IgD-negative memory B cell (primary cell): Measurements from ENCODE around the gene SYTL2. TPM values are rescaled to one million over a fixed set of nuclear protein-coding genes. Genes with fewer than 3 reads are reported as not detected.
A peak's percentile ranks its signal among the peaks of the same experiment; 100 is the strongest.
"Not testable (repeated sequence)": the region's sequence is repeated elsewhere in the genome, so short reads cannot be mapped to it uniquely, and the experiment has no call there.

Experiments
- H3K27ac Mint-ChIP-seq, 3 donors: one replicate each; pipeline ENCODE4 v1.8.0; 2020 to 2022; ENCODE audit warnings: mild to moderate bottlenecking in 3 of 3, mixed read lengths in 3 of 3, moderate library complexity in 1 of 3
- H3K27me3 Mint-ChIP-seq: one replicate; pipeline ENCODE4 v1.8.0; 2021; ENCODE audit warnings: mixed read lengths
- H3K36me3 Mint-ChIP-seq: one replicate; pipeline ENCODE4 v1.8.0; 2020; ENCODE audit warnings: mild to moderate bottlenecking, mixed read lengths
- H3K4me1 Mint-ChIP-seq, 3 donors: one replicate each; pipeline ENCODE4 v1.8.0; 2020 to 2022; ENCODE audit warnings: mixed read lengths in 3 of 3, mild to moderate bottlenecking in 1 of 3
- H3K4me3 Mint-ChIP-seq, 4 donors: one replicate each; pipeline ENCODE4 v1.8.0; 2020 to 2022; ENCODE audit warnings: mild to moderate bottlenecking in 4 of 4, mixed read lengths in 4 of 4, moderate library complexity in 3 of 4
- H3K9me3 Mint-ChIP-seq, 3 donors: one replicate each; pipeline ENCODE4 v1.8.0; 2020 to 2021; ENCODE audit warnings: mixed read lengths in 3 of 3, mild to moderate bottlenecking in 1 of 3
- polyA plus RNA-seq: library from polyadenylated mRNA; unstranded; fragments of 300-500 nt; fragmentation: Illumina TruSeq; gene quantifications from one replicate; pipeline ENCODE4 v1.2.3, GENCODE V29; 2021

SYTL2 gene
- polyA plus RNA-seq, 1 donor from 2014 or later, result 1.3 TPM

GRCh38 chr11:85791409-85791990 is 19.4 kb downstream of the SYTL2 start:
- Mint-ChIP-seq H3K4me1 (no peaks in the 10 kb centered on the region), H3K27me3 (no peaks in the 10 kb centered on the region), H3K27ac (no peak overlapping the region), H3K4me3 (no peak overlapping the region), H3K9me3 (no peaks in the 10 kb centered on the region), H3K36me3 (peaks cover 1% of the 10 kb centered on the region)

GRCh38 chr11:85787809-85788760 is 22.9 kb downstream of the SYTL2 start:
- H3K4me1 Mint-ChIP-seq, result no peaks in the 10 kb centered on the region
- no peaks in the 10 kb centered on the region for H3K27me3 Mint-ChIP-seq
- no peak overlapping the region for H3K27ac Mint-ChIP-seq
- H3K36me3 Mint-ChIP-seq, result peaks cover 6% of the 10 kb centered on the region
- peaks cover 0 to 2% (median 0%) of the 10 kb centered on the region in 3 donors for H3K9me3 Mint-ChIP-seq
- H3K4me3 Mint-ChIP-seq, result no peak overlapping the region

DNA sequence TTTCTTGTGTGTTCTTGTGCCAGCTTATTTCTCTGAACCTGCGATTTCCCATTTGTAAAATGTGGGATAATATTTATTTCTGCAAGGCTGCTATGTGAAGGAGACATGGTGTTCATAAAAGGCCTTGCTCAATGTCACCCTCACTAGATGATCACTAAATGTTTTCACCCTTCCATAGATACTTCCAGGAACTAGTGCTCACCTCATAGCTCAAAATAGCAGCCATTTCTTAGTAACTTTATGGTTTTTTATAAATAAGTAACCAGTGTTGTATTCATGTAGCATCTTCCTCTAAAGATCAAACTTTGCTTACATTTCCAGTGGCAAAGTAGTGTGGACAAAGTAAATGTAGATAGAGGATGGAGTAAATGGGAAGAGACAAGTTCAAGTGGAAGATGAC is 23.8 kb downstream of the SYTL2 start:
- Mint-ChIP-seq H3K36me3 (peaks cover 6% of the 10 kb centered on the region), H3K9me3 (peaks cover 1 to 6% (median 5%) of the 10 kb centered on the region in 3 donors), H3K4me1 (no peaks in the 10 kb centered on the region), H3K27me3 (peaks cover 1% of the 10 kb centered on the region), H3K27ac (peak overlapping the region in 1 of 3 donors; percentile 1), H3K4me3 (no peak overlapping the region)

DNA sequence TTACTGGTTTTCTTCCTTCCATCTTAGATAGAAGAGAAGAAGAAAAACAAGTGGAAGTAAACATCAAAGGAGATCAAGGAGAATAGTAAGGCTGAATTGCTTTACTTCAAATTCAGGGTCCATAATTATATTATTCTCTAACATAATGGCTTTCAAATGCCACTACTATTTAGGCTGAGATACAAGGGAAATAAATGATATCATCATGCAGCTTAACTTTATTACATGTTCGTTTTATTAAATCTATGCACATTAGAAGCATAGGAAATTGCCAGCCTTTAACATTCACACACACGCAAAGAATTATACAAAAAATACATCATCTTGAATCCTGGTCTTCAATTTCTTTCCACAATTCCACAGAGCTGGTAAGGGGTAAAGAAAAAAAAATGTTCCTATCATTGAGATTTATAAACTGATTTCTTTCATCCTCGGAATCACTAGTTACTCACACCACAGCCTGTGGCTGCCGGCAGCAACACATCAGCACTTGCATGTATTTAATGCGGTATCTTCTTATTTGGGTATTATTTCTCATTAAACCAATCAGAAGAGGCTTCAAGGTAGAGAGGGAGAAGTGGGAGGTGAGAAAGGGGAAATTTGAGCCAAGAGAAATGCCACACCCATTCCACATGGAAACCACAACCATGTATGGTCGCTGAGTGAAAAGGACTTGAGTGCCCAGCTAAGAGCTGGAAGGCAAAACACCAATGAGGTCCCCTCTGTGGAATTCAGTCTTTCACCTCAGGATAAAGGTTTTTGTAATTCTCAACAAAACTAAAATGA is 26.3 kb downstream of the SYTL2 start:
- Mint-ChIP-seq H3K4me3 (no peak overlapping the region), H3K36me3 (peaks cover 4% of the 10 kb centered on the region), H3K9me3 (peaks cover 1 to 8% (median 5%) of the 10 kb centered on the region in 3 donors), H3K27ac (no peak overlapping the region), H3K4me1 (no peaks in the 10 kb centered on the region), H3K27me3 (peaks cover 1% of the 10 kb centered on the region)

DNA sequence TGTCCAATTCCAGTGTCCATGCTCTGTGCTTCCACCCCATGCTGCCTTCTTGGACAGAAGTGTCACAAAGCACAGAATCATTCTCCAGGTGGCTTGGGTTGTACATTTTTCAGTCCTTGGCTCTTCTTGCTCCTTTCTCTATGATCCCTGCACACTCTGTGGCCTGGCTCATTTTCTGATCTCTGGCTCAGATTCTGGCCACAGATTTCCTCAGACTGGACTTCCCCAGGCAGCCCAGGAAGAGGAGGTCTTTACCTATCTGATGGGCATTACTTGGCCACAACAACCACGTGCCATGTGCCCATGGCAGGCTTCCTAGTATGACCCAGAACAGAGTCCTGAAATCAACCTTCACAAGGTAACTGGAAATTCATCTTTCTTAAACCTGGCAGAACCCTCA is 27.2 kb downstream of the SYTL2 start:
- H3K4me3 Mint-ChIP-seq, result no peak overlapping the region
- H3K4me1 Mint-ChIP-seq, result no peaks in the 10 kb centered on the region
- no peak overlapping the region for H3K27ac Mint-ChIP-seq

GRCh38 chr11:85780780-85781517 is 30.0 kb downstream of the SYTL2 start:
- peaks cover 1 to 10% (median 5%) of the 10 kb centered on the region in 3 donors for H3K9me3 Mint-ChIP-seq
- not testable (repeated sequence) for H3K36me3 Mint-ChIP-seq, H3K27ac Mint-ChIP-seq, H3K27me3 Mint-ChIP-seq, H3K4me3 Mint-ChIP-seq, H3K4me1 Mint-ChIP-seq

More for the DNA sequence above, 27.2 kb downstream of the SYTL2 start:
- peaks cover 1% of the 10 kb centered on the region for H3K27me3 Mint-ChIP-seq
- peaks cover 1 to 8% (median 5%) of the 10 kb centered on the region in 3 donors for H3K9me3 Mint-ChIP-seq
- H3K36me3 Mint-ChIP-seq, result peaks cover 4% of the 10 kb centered on the region

DNA sequence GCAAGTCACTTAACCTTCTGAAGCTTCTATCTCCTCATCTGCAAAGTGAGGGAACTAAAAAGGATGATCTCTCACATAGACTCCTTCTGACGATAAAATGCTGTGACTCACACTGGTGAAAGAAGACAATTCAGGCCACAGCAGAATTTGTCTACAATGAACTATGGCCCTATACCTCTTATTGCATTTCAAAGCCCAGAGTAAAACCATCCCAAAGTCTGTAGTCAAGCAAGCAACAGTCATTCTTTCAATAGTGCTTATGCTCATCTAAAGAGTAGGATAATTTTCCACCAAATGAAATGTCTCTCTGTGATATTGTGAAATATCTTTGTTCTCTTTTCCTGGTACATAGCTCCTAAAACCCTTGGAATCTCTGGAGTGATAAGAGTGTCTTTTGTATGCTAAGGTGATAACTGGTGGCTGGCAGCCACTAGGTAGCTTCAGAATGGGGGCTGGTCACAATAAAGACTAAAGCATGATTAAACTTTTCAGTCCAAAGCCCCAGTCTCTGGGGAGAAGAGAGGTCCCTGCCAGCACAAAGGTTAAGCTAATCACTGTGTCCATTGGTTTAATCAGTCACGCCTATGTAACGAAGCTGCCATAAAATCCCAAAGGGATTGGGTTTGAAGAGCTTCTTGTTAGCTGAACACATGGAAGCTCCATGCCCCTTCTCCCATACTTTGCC is 30.8 kb downstream of the SYTL2 start:
- Mint-ChIP-seq H3K27ac (no peak overlapping the region), H3K36me3 (peaks cover 4% of the 10 kb centered on the region), H3K27me3 (peaks cover 8% of the 10 kb centered on the region), H3K4me1 (no peaks in the 10 kb centered on the region), H3K4me3 (no peak overlapping the region), H3K9me3 (peaks cover 1 to 12% (median 5%) of the 10 kb centered on the region in 3 donors)

DNA sequence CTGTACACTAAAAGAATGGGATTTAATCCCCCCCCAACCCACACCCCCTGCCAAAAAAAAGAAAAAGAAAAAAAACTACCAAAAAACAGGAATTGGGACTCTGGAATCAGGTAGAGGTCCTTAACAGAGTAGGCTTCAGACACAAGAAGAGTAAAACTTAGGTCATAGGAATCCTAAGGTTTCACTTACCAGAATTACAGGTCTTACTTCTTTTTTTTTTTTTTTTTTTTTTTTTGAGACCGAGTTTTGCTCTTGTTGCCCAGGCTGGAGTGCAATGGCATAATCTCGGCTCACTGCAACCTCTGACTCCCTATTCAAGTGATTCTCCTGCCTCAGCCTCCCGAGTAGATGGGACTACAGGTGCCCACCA is 33.4 kb downstream of the SYTL2 start:
- not testable (repeated sequence) for H3K27me3 Mint-ChIP-seq, H3K27ac Mint-ChIP-seq, H3K36me3 Mint-ChIP-seq, H3K4me1 Mint-ChIP-seq, H3K4me3 Mint-ChIP-seq, H3K9me3 Mint-ChIP-seq

DNA sequence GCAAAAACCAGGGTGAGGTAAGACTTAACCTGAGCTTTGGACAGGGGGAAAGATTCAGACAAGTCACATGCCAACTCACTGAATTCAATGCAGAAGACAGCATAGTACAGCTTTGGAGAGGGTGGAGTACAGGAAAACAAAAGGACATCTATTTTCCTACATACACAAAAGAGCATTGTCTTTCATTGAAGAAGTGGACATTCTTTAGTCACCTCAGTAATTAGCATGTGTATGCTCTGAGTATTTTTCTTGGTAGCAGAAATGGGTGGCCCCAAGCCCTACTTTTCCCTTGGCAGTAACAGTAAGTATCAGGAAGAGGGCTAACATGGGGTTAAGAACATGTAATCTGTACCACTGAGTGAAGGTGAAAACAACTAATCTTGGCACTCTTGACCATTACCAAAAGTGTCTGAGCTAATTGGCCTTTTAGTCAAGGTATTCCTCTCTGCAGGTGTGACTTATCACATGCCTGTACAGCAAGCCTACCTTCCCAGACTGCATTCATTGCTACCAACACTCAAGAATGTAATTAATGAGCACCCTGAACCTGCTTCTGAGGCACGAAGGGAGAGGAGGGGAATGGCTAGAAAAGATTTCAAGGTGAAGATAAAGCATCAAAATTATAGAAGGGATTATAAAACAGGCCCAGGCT is 33.9 kb downstream of the SYTL2 start:
- Mint-ChIP-seq H3K9me3 (peaks cover 0 to 6% (median 0%) of the 10 kb centered on the region in 3 donors), H3K36me3 (no peaks in the 10 kb centered on the region), H3K4me3 (no peak overlapping the region), H3K27ac (no peak overlapping the region), H3K4me1 (no peaks in the 10 kb centered on the region), H3K27me3 (peaks cover 9% of the 10 kb centered on the region)

GRCh38 chr11:85774256-85775101 is 36.5 kb downstream of the SYTL2 start:
- Mint-ChIP-seq H3K27ac (no peak overlapping the region), H3K36me3 (no peaks in the 10 kb centered on the region), H3K4me3 (no peak overlapping the region), H3K27me3 (peaks cover 9% of the 10 kb centered on the region), H3K4me1 (no peaks in the 10 kb centered on the region), H3K9me3 (peaks cover 0 to 4% (median 0%) of the 10 kb centered on the region in 3 donors)

GRCh38 chr11:85772695-85773094 is 38.2 kb downstream of the SYTL2 start:
- Mint-ChIP-seq H3K36me3 (no peaks in the 10 kb centered on the region), H3K27ac (no peak overlapping the region), H3K27me3 (peaks cover 5% of the 10 kb centered on the region), H3K4me1 (no peaks in the 10 kb centered on the region), H3K4me3 (no peak overlapping the region), H3K9me3 (peaks cover 0 to 4% (median 0%) of the 10 kb centered on the region in 3 donors)

DNA sequence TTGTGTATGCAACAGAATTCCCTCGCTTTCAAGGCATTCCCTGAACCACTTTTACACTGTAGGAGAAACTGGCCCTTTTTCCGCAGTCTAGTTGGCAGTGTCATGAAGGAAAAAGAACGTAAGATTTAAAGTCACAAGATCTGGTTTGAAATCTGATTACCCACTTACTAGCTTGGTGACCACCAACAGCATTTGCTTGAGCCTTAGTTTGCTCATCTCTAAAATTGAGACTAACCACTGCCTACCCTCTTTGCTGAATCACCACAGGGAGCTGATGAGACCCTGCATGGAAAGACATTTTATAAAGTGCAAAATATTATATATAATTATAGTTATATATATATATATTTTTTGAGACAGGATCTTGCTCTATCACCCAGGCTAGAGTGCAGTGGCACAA is 39.4 kb downstream of the SYTL2 start:
- no peak overlapping the region for H3K4me3 Mint-ChIP-seq
- H3K27ac Mint-ChIP-seq, result no peak overlapping the region
- H3K27me3 Mint-ChIP-seq, result peaks cover 5% of the 10 kb centered on the region
- H3K9me3 Mint-ChIP-seq, result peaks cover 0 to 4% (median 0%) of the 10 kb centered on the region in 3 donors
- no peaks in the 10 kb centered on the region for H3K4me1 Mint-ChIP-seq
- H3K36me3 Mint-ChIP-seq, result no peaks in the 10 kb centered on the region

DNA sequence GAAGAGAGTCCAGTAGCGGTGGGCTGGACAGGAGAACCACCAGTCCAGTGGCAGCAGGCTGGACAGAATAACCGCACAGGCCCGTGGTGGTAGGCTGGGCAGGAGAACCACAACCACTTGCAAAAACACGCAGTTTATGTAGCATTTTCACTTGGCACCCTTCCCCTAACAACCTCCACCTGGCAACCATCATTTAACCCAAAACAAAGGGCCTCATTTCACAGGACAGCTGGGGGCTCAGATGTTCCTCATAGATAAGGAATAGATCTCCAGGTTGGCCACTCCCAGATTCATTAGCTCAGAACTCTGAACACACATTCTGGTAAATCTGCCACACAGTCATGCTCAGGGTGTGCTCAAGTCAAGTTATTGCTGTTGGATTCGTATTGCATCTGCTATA is 41.2 kb downstream of the SYTL2 start:
- Mint-ChIP-seq H3K27ac (no peak overlapping the region), H3K27me3 (peaks cover 3% of the 10 kb centered on the region), H3K9me3 (no peaks in the 10 kb centered on the region), H3K4me1 (no peaks in the 10 kb centered on the region), H3K36me3 (no peaks in the 10 kb centered on the region), H3K4me3 (no peak overlapping the region)
